ENCODE results near the gene PEX5L.

PEX5L gene

DNA sequence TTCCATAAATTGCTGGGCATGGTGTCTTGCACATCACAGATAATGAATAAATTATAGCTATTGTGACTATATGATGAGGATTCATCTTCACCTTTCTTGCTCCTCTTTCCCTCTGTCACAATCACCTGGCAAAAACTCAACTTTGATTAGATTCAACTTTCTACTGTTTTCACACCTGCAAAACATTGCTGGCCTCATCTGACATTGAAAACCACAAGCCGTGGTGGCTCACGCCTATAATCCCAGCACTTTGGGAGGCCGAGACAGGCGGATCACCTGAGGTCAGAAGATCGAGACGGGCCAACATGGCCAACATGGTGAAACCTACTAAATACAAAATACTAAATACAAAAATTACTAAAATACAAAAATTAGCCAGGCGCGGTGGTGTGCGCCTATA, 12.7 kb upstream of the PEX5L start:
- ChIA-PET POLR2A (ENCODE audit: low non-redundant PET) (no interaction called here), CTCF (no interaction called here)
- H3K27ac ChIP-seq = no peak overlapping the region
- TF ChIP-seq CTCF (conservative IDR thresholded peaks at IDR 0.05; ENCODE audit: low read depth) = no peak
- DNase-seq (ENCODE audit: low spot score) = no peak

DNA sequence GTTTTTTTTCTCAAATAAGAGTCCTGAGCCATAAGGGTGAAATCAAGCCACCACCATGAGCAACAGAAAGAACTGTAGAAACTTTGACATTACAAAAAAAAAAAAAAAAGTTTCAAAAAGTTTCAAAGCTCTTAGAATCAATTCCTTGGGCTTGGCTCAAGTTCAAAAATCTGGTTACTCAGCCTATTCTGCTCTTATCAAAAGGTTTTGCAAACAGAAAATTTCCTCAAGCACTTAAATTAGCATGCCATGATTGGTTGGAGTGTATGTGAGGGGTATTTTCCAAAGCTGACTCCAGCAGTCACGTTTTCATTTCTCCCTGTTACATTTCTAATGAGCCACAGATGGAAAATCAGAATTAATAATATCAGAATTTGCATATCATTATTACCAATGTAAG, 12.1 kb upstream of the PEX5L start:
- H3K27ac ChIP-seq = no peak overlapping the region
- CTCF ChIA-PET = no interaction called here
- POLR2A ChIA-PET (ENCODE audit: low non-redundant PET) = no interaction called here
- no peak for DNase-seq (ENCODE audit: low spot score)
- no peak for TF ChIP-seq CTCF (conservative IDR thresholded peaks at IDR 0.05; ENCODE audit: low read depth)

- no peak for TF ChIP-seq CTCF (conservative IDR thresholded peaks at IDR 0.05; ENCODE audit: low read depth)
- no peak for DNase-seq (ENCODE audit: low spot score)
- H3K27ac ChIP-seq = no peak overlapping the region
- ChIA-PET POLR2A (ENCODE audit: low non-redundant PET) (no interaction called here), CTCF (no interaction called here)
These were observed 11.4 kb upstream of the PEX5L start for GRCh38 chr3:180048103-180048502.

- POLR2A ChIA-PET (ENCODE audit: low non-redundant PET) = no interaction called here
- CTCF ChIA-PET = no interaction called here
- no peak overlapping the region for H3K27ac ChIP-seq
- no peak for TF ChIP-seq CTCF (conservative IDR thresholded peaks at IDR 0.05; ENCODE audit: low read depth)
- no peak for DNase-seq (ENCODE audit: low spot score)
These were observed 4.2 kb upstream of the PEX5L start for GRCh38 chr3:180040966-180041365.

DNA sequence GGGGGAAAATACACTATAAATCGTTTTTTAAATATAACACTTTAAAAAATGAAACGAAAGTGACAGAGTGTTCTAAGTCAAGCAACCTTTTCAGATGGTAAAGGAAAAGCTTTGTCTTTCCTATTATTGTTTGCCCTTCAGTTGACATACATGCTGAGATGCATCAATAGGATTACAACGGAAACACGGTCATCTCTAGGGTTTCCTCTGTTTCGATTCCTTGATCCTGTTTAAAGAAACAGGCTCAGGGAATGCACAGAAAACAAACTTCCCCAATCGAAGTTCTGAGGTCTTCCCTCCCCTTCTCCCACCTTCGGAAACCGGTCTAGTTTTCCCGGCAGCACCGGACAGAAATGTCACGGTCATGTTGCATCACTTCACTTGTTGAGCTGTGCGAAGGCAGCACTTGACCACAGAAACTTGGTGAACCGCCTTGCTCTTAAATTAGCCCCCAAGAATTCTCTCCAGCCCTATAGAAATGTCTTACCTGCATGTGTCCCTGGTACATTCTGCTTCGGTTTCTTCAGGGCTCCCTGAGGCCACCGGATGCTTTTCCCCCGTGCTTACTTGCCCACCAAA, 556 bp downstream of the PEX5L start:
- no peak for TF ChIP-seq CTCF (conservative IDR thresholded peaks at IDR 0.05; ENCODE audit: low read depth)
- DNase-seq (ENCODE audit: low spot score) = no peak
- ChIA-PET CTCF (no interaction called here), POLR2A (ENCODE audit: low non-redundant PET) (no interaction called here)
- no peak overlapping the region for H3K27ac ChIP-seq

GRCh38 chr3:180026997-180027396, 9.7 kb downstream of the PEX5L start:
- CTCF ChIA-PET = no interaction called here

More at GRCh38 chr3:180026997-180027396, 9.7 kb downstream of the PEX5L start:
- POLR2A ChIA-PET (ENCODE audit: low non-redundant PET) = no interaction called here
- no peak for DNase-seq (ENCODE audit: low spot score)
- TF ChIP-seq CTCF (conservative IDR thresholded peaks at IDR 0.05; ENCODE audit: low read depth) = no peak
- no peak overlapping the region for H3K27ac ChIP-seq

Measured in RWPE1 (cell line).